Right renal pelvis (tissue), 4 donors: ENCODE measurements around the gene LOX. TPM values are rescaled to one million over a fixed set of nuclear protein-coding genes. Genes with fewer than 3 reads are reported as not detected.

Source experiments
- DNase-seq, 4 donors: peaks; one replicate each; pipeline ENCODE4 v3.0.0-alpha.2; 2013; ENCODE audit warnings: low read depth in 4 of 4, low spot score in 3 of 4, missing footprints in 1 of 4
- polyA plus RNA-seq, 4 donors: library from polyadenylated mRNA; unstranded; fragments of 120-200 nt; gene quantifications; one replicate each; pipeline ENCODE4 v1.2.1, GENCODE V29; 2013; ENCODE audit not compliant: insufficient read length in 4 of 4

Gene LOX, protein sequence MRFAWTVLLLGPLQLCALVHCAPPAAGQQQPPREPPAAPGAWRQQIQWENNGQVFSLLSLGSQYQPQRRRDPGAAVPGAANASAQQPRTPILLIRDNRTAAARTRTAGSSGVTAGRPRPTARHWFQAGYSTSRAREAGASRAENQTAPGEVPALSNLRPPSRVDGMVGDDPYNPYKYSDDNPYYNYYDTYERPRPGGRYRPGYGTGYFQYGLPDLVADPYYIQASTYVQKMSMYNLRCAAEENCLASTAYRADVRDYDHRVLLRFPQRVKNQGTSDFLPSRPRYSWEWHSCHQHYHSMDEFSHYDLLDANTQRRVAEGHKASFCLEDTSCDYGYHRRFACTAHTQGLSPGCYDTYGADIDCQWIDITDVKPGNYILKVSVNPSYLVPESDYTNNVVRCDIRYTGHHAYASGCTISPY
- polyA plus RNA-seq, result 10 to 100 TPM; 40.7 to 71.8 (median 42.5) TPM

GRCh38 chr5:122078116-122079110, at the start of gene LOX:
Gene LOX (minus strand): TSS chr5:122078259. CDS start chr5:122077985, 274 bp downstream.
- peak; percentile 53 to 63 (median 60) for DNase-seq

GRCh38 chr5:122126756-122127321, 48.8 kb upstream of the LOX start:
- no peak for DNase-seq

DNA sequence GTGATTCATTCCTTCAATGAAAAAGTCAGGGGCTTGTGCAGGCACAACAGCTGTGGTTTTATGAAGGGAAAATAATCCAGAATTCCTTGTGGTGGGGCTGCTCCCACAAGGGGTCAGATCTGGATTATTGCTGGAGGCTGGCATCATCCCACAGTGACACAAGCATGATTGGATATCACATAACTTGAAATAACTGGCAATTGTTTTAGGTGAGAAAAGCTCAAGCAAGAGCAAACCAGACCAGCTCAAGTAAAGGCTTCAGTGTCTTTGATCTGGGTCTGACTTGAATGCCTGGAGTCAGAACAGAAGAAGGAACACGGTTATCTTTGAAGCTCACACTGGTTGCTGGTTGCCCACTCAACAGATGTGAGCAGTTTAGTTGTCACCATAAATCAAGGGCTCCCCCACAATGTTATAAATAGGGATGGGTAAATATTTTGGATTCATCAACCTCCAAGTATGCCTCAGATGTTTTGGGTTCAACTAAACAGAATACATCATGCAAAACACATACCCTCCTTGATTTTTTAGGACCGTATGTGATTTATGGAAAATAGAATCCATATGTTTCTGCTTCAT, 48.2 kb upstream of the LOX start:
- DNase-seq, result no peak

GRCh38 chr5:122124766-122125165, 46.7 kb upstream of the LOX start:
- DNase-seq, result no peak

DNA sequence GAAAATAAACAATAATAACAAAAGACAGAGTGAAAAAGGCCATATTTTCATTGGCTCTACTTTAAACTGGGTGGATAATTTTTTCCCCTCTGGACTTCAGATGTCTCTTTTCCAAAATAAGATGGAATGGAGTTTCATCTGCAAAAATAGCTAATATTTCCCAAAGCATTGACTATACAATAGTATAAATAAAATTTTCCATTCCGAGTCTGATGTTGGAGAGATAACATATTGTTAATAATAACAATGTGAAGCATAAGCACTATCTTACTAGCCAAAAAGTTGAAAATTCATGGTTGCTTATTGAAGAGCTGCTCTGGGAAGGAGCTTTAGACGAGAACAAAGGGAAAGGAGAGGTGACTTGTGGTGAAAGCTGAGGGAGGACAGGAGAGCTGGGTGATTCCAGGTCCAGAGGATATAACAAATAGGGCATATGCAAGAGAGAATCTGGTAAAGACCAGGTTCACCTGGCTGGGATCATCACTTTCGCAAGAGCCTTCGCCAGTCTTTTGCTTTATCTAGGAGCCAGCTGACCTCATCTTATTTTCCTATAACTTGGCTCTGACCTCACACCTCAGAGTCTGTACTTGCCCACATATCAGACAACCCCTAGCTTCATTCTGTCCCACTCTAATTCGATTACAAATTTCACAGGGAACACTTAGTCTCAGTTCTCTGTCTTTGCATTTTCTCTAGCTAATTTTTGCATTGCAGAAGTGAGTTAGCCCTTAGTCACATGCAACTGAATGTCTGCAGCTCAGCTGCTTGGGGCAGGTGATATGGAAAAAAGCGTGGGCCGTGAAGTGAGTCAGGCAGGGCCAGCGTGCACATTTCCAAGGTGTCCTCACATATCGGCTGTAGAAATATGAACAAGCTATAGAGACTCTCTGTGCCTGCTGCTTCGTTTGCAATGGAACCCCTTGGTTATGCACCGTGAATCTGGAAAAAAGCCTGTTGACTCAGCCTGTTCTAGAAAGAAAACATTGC, 43.7 kb upstream of the LOX start:
- no peak for DNase-seq

DNA sequence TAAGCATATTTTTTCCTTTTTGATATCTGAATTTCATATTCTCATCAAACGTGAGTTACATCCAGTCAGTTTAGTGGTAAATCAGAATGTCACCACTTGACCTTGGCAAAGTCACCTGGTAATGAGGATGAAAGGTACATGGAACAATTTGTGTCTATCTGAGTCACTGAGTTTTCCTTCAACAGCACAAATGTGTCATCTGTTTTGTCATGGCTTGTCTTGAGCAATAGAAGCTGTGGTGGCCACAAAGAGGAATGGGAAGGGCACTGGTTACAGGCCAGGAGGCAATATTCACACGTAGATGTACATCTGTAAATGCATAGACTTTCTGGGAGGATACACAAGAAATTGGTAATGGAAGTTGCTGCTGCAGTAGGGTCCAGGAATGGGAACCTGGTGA, 42.9 kb upstream of the LOX start:
- no peak for DNase-seq

DNA sequence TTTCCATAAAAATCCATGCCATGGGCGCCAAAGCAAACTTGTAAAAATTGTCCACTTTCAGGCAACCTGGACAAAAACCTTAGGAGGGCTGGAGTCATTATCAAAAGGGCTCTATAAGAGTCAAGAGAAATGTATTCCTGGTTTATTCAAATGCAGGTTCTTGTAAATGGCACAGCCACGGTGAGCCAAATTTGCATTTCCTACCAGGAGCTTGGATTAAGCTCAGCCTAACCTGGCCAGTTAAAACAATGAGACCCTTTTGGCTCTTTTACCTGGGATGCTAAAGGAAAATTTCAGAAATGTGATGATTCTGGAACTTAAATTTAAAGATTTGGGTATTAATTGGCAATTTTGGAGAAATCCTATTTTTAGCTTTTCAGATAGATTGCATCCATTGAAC, 42.4 kb upstream of the LOX start:
- no peak for DNase-seq

DNA sequence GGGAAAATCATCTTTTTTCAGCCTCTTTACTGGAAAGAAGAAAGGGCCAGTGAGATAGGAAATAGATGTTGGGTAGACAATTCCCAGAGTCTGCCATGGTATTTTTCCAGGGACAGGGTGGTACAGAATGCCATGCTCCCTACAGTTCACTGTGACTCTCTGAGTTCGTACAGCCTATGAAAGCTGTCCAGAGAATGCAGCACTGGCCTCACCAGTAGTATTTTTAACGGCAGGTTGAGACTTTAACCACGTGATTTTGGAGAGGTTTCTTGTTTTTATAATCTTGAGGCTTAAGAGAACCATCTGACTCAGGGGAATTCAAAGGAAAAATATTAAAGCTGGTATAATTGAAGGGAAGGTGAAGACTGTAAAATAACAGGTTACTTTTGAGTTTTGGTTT, 41.1 kb upstream of the LOX start:
- DNase-seq, result no peak

DNA sequence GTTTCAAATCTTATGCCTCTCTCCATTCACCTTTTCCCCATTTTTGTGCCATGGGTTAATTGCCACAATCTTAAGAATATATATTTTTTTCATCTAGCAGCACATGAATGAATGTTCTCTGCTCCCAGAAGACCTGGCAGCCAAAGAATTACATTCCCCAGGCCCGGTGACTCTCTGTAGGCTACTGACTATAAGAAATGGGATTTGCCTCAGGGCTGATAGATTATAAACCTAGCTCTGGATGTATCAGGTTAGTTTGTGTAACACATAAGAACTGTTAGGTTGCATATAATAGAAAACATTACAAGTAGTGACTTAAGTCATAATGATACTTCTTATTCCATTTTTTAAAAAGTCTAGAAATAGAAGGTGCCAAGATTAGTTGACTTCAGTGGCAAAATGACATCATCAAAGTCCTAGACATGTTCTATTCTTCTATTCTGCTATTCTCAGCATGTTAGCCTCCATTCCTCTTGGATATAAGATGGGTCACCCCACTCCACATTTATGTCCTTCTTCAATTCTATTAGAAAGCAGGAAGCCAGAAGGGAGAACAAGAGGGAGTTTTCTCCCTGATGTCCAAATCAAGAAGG, 40.4 kb upstream of the LOX start:
- DNase-seq, result no peak

GRCh38 chr5:122114501-122114900, 36.4 kb upstream of the LOX start:
- DNase-seq, result no peak

DNA sequence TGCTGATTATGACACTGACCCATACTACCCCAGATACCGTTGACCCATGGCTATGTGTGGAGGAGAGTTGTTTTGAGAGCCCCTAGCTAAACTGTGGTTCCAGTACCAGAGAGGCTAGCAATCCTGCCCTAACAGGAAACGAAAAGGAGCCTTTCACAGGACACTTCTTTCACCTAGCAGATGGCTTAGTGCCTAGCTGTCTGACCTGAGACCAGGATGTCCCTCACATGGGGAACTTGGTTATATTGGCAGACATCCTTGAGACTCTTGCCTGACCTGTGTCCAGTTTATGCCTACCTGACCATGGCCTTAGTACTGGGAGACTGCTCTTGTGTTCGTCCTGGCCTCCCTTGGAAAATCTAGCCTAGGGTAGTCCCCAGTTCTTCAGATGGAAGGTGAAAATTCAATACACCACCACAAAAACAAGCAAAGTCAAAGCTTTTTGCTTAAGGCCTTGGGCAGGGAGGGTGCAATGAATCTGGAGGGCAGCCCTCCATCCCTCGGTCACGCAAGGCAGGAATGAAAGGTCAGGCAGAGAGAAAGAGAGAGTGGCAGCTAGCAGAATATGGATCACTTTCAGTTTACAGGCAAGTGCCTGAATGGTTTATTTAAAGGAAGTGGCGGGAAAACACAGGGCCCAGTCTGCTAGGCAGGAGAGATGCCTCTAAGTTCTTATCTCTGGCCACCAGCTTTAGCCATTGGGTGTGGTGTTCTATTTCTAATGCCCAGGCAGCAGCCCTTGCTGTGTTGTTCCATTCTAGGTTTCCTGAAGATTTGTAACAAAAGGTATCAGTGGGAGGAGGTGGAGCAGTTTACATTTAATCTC, 34.9 kb upstream of the LOX start:
- no peak for DNase-seq

DNA sequence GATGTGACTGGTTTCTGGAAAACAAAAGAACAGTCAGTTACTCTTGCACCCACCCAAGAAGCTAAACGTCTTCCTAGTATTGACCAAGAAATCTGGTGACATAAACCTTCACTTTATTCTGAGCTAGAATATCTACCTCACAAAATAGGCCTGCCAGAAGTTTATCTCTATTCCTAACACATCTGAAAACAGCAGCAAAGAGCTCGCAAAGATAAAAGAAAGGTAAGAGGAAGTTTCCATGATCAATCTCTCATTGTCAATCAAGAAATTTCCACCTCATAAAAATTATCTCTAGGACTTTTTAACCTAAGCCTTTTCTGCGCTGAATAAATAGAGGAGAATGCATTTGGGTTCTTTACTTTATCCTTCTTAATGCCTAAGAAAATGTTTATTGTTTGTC, 34.0 kb upstream of the LOX start:
- no peak for DNase-seq

DNA sequence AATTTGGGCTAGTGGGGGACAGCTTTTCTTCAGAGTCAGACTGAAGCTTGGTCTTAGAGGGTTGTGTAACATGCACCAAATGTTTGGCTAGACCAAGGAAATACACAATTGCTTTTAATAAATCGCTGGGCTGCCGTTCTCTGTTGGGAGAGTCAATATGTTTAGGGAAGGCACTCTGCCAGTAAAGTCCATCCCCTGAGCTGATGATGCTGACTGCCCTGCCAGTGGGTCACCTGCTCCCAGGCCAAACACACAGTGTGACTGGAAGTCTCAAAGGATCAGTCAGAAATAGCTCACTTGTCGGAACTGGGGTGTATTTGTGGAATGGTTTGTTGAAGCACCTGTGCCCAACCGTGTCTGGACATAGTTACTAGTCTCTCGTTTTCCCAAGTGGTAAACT, 33.4 kb upstream of the LOX start:
- no peak for DNase-seq

DNA sequence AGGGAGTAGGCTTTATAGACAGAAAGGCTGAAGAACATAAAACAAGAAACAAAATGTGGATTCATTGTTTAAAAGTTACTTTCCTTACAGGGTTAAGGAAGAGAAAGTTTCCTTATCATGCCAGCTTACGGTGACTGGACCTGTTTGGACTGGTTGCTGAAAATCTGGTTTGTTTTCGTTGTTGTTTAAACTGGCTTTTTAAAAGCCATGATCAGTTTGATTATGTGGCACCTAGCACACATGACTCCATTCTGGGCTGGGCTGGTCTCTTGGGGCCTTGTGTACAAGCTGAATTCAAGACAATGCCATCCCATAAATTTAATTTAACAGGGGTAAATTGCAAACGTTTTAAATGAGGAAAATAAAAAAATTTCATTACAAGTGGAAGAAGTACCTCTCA, 32.9 kb upstream of the LOX start:
- no peak for DNase-seq

GRCh38 chr5:122107016-122107415, 29.0 kb upstream of the LOX start:
- DNase-seq, result no peak

DNA sequence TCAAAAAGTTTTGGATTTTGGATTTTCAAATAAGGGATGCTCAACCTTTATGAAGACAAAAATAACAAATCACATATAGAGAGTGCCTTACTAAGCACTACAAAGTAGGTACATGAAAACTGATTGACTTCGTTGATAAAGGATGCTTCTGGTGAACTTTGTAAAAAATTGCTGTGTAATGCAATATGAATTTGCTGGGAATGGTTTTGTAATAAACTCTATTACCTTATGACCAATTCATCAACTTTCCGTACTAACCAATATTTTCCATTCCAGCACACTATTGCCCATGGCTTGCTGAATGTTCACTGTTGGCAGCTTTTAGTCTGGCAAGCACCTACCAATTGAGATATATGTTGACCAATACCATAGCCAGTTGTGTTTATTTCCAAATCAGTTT, 27.9 kb upstream of the LOX start:
- DNase-seq, result no peak

DNA sequence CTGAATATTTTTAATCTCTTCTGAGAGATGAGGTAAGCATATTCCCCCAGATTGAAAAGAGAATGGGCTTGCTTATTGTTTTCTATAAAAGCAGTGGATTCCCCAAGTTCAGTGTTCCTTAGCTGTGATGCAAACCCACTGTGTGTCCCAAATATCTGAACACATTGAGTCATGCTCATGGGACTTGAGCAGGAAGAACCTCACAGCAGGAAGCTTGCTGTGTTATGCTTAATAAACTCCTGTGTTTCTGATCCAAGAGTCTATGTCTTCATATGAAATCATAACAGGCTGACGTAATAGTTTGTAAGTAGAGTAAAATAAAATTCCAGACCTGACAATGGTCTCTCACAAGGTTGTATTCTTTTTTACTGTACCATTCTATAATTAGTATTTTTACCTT, 24.8 kb upstream of the LOX start:
- DNase-seq, result no peak

DNA sequence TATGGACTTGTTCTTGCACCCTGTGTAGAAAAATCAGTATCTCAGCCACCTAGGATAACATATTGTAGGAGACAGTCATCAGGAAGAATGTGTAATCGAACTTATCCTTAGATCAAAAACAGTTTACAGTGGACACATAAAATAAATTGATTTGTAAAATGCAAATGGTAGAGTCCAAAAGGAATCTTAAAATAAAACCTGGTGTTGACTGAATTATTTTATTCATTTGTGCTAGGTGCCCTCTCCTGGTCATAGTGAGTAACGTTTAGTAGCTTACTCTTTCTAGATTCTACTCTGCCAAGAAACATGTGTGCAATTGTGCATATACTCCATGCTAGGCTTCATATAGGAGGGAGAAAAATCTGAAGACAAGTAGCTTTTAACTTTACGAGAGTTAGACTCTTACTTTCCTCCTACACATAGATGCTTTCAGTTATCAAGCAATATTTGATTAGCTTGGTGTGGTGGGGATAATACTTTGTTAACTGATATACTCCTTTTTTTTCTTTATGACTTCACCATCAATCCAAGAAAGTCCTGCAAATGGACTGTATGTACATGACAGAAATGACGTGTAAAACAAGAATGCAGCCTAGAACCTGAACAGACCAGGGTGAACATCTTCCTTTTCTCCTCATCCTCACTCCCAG, 23.7 kb upstream of the LOX start:
- peak in 1 of 4 donors; percentile 25 for DNase-seq
